Calu3 (cell line): ENCODE data around the gene NDOR1. TPM values are rescaled to one million over a fixed set of nuclear protein-coding genes. Genes with fewer than 3 reads are reported as not detected.

ENCODE experiments used
- BruUV-seq: library from RNA; stranded (reverse); fragments of 400-500 nt; replicated peaks from 2 replicates; lab custom pipeline; 2021; lab: Mats Ljungman, UMichigan
- CTCF ChIA-PET: fragments of 300-600 bp; sonication (Branson Sonifier 250); formaldehyde crosslinking; loops from one replicate; lab custom pipeline; 2022; ENCODE audit warnings: antibody characterized with exemption; lab: Charles Lee
- DNase-seq: peaks from one replicate; pipeline ENCODE4 v3.0.0; 2022
- H3K27ac Mint-ChIP-seq: one replicate; pipeline ENCODE4 v1.8.0; 2022; ENCODE audit warnings: mixed read lengths; ENCODE audit not compliant: unreplicated experiment
- H3K27me3 Mint-ChIP-seq: one replicate; pipeline ENCODE4 v1.8.0; 2022; ENCODE audit warnings: mixed read lengths; ENCODE audit not compliant: unreplicated experiment
- H3K36me3 Mint-ChIP-seq: one replicate; pipeline ENCODE4 v1.8.0; 2022; ENCODE audit warnings: mild to moderate bottlenecking, moderate library complexity, mixed read lengths; ENCODE audit not compliant: insufficient read depth, unreplicated experiment
- H3K4me1 Mint-ChIP-seq: one replicate; pipeline ENCODE4 v1.8.0; 2022; ENCODE audit warnings: mild to moderate bottlenecking, low read depth, mixed read lengths; ENCODE audit not compliant: unreplicated experiment
- H3K4me3 Mint-ChIP-seq: one replicate; pipeline ENCODE4 v1.8.0; 2022; ENCODE audit warnings: mild to moderate bottlenecking, low read depth, moderate library complexity, mixed read lengths; ENCODE audit not compliant: unreplicated experiment
- H3K9me3 Mint-ChIP-seq: one replicate; pipeline ENCODE4 v1.8.0; 2022; ENCODE audit warnings: low read depth, mixed read lengths; ENCODE audit not compliant: unreplicated experiment
- intact Hi-C: fragments of 100-400 bp; cut with micrococcal nuclease; formaldehyde crosslinking; loops from one replicate; pipeline ENCODE4 v1.10.0; 2022; ENCODE audit not compliant: unreplicated experiment
- total RNA-seq: library from RNA; stranded (reverse); gene quantifications from 2 replicates; pipeline ENCODE4 v1.2.3, GENCODE V29; 2022
- TF ChIP-seq, protein P1 (sequence below): fragments of 200-600 bp; IDR thresholded peaks from one replicate; pipeline ENCODE4 v1.8.0; 2022; ENCODE audit warnings: antibody characterized with exemption; ENCODE audit not compliant: unreplicated experiment

Gene NDOR1
- total RNA-seq, 1 experiment from 2014 or later = 27.7 TPM

DNA sequence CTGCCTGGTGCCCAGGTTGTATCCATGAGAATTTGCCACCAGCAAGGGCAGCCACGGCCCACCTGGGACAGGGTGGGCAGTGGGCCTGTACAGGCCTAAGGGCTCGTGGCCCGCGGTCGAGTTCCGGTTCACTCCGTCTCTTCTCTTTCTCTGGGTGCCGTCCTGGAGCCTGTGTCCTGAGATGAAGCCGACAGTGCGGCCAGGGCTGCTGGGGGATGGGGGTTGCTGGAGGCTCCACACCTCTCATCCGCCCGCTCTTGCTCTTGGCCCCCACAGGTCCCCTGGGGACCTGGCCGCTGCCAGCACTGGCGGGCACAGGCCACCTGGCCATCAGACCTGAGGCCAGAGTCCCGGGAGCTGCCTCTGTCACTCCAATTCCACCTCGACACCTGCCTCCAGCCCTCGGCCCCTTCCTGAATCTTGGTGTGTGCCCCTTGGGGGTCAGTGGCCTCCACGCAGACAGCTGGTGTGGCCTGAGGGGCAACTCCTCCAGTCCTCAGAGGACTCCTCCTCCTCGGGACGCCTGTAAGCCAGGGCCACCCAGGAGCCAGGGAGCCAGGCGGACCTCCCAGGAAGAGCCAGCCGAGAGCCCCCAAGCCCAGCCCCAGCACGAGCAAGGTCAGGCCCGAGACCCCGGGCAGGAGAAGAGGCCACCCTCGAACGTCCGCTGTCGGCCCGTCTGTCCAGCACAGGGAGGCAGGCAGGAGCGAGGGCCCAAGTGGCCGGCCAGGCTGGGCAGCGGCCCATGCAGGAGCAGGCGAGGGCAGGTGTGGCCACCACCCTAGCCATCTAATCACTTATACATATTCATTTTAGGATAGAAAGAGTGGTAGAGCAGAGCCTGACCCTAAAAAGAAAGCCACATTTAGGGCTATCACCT lies 40.9 kb upstream of the NDOR1 start:
- Mint-ChIP-seq H3K36me3 (peaks cover 6% of the 10 kb centered on the region), H3K27ac (no peak overlapping the region), H3K27me3 (peaks cover 66% of the 10 kb centered on the region), H3K4me1 (no peaks in the 10 kb centered on the region), H3K9me3 (no peaks in the 10 kb centered on the region), H3K4me3 (no peak overlapping the region)
- BruUV-seq = no TSS peak
- intact Hi-C loops = no loop called here
- DNase-seq = no peak
- CTCF ChIA-PET = no interaction called here
- TF ChIP-seq, protein P1, sequence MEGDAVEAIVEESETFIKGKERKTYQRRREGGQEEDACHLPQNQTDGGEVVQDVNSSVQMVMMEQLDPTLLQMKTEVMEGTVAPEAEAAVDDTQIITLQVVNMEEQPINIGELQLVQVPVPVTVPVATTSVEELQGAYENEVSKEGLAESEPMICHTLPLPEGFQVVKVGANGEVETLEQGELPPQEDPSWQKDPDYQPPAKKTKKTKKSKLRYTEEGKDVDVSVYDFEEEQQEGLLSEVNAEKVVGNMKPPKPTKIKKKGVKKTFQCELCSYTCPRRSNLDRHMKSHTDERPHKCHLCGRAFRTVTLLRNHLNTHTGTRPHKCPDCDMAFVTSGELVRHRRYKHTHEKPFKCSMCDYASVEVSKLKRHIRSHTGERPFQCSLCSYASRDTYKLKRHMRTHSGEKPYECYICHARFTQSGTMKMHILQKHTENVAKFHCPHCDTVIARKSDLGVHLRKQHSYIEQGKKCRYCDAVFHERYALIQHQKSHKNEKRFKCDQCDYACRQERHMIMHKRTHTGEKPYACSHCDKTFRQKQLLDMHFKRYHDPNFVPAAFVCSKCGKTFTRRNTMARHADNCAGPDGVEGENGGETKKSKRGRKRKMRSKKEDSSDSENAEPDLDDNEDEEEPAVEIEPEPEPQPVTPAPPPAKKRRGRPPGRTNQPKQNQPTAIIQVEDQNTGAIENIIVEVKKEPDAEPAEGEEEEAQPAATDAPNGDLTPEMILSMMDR = no peak

DNA sequence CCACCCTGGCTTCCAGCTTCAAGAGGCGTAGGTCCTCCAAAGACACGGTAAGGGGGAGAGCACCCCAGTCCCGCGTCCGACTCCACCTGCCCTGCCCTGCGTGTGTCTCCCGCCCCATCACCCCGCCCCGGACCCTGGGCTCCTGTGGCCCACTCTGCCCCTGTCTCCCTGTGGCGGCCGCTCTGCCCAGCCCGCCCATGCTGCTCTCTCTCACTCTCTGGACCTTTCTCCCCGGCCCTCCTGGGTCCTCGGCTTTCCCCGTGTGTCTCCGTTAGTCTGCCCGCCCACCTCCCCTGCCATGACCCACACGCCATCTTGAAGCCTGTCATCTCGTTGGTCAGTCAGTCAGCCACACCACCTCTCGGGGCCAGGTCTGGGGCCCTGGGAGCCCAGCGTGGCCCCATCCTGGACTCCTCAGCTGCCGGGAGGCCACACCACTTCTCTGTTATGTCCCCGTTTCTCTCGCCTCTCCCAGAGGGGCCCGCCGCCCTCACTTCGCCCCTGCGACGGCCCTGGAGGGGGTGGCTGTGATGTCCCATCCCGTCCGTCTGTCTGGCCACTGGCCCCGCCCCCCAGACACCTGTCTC lies 40.2 kb upstream of the NDOR1 start:
- H3K9me3 Mint-ChIP-seq = no peaks in the 10 kb centered on the region
- BruUV-seq = no TSS peak
- H3K27me3 Mint-ChIP-seq = peaks cover 59% of the 10 kb centered on the region
- TF ChIP-seq, protein P1 = no peak
- DNase-seq = no peak
- no peak overlapping the region for H3K27ac Mint-ChIP-seq
- CTCF ChIA-PET = no interaction called here
- peaks cover 7% of the 10 kb centered on the region for H3K36me3 Mint-ChIP-seq
- intact Hi-C loops = no loop called here
- H3K4me1 Mint-ChIP-seq = no peaks in the 10 kb centered on the region
- no peak overlapping the region for H3K4me3 Mint-ChIP-seq

DNA sequence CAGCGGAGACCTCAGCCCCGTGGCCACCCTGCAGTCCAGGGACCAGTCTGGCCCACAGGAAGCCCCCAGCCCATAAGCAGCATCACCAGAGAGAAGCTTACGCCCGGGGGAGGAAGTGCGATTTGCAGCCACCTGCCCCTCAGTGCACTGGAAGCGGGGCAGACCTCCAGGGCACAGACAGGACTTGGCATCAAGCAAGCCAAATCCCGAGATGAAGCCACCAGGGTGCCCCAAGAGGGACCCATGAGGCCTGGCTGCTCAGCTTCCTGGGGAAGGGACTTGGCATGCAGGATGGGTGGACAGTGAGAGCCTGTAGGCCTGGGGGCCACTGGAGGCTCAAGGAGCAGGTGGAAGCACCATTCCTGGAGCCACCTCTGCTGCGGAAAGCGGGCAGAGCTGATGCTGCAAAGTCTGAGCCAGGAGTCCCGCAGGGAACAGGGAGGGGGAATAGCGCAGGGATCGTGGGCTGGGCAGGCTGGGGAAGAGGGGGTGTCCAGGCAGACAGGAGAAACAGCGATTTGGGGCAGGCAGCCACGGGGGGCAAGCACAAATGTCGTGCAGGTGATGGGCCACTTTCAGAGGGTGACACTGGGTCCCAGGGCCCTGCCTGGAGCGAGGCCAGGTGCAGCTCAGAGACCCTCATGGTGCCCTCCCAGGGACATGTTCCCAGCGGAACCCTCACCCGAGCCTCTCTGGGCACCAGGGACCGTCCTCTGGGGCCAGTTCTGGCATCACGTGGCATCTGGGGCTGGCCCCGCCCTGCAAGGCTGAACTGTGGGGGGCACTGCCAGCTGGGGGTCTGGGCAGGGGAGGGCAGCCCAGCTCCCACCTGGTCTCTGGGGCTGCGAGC lies 38.9 kb upstream of the NDOR1 start:
- intact Hi-C loops = no loop called here
- Mint-ChIP-seq H3K4me3 (no peak overlapping the region), H3K27me3 (peaks cover 46% of the 10 kb centered on the region), H3K36me3 (peaks cover 15% of the 10 kb centered on the region), H3K27ac (no peak overlapping the region), H3K9me3 (no peaks in the 10 kb centered on the region), H3K4me1 (no peaks in the 10 kb centered on the region)
- DNase-seq = no peak
- CTCF ChIA-PET = interaction anchor here (0.5 to 0.6 kb wide), 3 partner anchors 24 to 390 kb away, joined by 4 to 5 read pairs (median 4); no protein-coding TSS in a partner anchor
- TF ChIP-seq, protein P1 = no peak
- BruUV-seq = no TSS peak

DNA sequence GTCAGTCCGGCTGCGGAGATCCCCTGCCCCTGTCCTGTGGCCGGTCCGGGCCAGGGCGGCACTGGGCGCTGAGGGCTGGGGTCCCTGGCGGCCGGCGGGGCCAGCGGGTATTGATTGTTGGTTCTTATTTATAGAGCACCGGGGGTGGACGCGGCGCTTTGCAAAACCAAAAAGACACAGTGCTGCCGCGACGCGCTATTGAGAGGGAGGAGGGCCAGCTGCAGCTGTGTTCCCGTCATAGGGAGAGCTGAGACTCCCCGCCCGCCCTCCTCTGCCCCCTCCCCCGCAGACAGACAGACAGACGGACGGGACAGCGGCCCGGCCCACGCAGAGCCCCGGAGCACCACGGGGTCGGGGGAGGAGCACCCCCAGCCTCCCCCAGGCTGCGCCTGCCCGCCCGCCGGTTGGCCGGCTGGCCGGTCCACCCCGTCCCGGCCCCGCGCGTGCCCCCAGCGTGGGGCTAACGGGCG lies 38.2 kb upstream of the NDOR1 start:
- Mint-ChIP-seq H3K36me3 (peaks cover 16% of the 10 kb centered on the region), H3K27me3 (peaks cover 45% of the 10 kb centered on the region)
- intact Hi-C loops = no loop called here

More for the DNA sequence above, 38.2 kb upstream of the NDOR1 start:
- H3K27ac Mint-ChIP-seq = no peak overlapping the region
- H3K4me1 Mint-ChIP-seq = no peaks in the 10 kb centered on the region
- H3K4me3 Mint-ChIP-seq = no peak overlapping the region
- TF ChIP-seq, protein P1 = no peak
- no peak for DNase-seq
- H3K9me3 Mint-ChIP-seq = no peaks in the 10 kb centered on the region
- no TSS peak for BruUV-seq
- CTCF ChIA-PET = interaction anchor here (0.6 kb wide), 1 partner anchor 390 kb away, joined by 4 read pairs; no protein-coding TSS in a partner anchor
